ENCODE data around the gene GDI2. TPM values are rescaled to one million over a fixed set of nuclear protein-coding genes. Genes with fewer than 3 reads are reported as not detected.
"Not testable (repeated sequence)": the region's sequence is repeated elsewhere in the genome, so short reads cannot be mapped to it uniquely, and the experiment has no call there.

Gene GDI2
- total RNA-seq, 1 donor from 2014 or later: 289 TPM

GRCh38 chr10:5843686-5844344 is 30.6 kb upstream of the GDI2 start:
- POLR2A ChIA-PET: interaction anchor here (0.6 to 8.9 kb wide), 16 partner anchors 9 to 397 kb away, joined by 3 to 373 read pairs (median 6); partner anchors contain the start of genes ANKRD16, FBH1 and GDI2
- H3K4me3 Mint-ChIP-seq: peak overlapping the region; percentile 75
- peak overlapping the region; percentile 98 for H3K27ac Mint-ChIP-seq
- TF ChIP-seq CTCF (IDR thresholded peaks at IDR 0.05): no peak
- H3K4me1 Mint-ChIP-seq: peaks cover 87% of the 10 kb centered on the region
- peak; percentile 3 for ATAC-seq (ENCODE audit: low read depth)
- H3K27me3 Mint-ChIP-seq: no peaks in the 10 kb centered on the region
- intact Hi-C loops (cut with micrococcal nuclease): loop anchor here (1.0 kb wide), 2 partner anchors 8 to 29 kb away; no protein-coding TSS in a partner anchor
- H3K9me3 Mint-ChIP-seq: no peaks in the 10 kb centered on the region
- DNase-seq: no peak
- CTCF ChIA-PET: interaction anchor here (0.9 to 2.7 kb wide), 6 partner anchors 9 to 207 kb away, joined by 4 to 11 read pairs (median 5); no protein-coding TSS in a partner anchor
- no peaks in the 10 kb centered on the region for H3K36me3 Mint-ChIP-seq (ENCODE audit: low read depth)

- DNase-seq (no peak), ATAC-seq (ENCODE audit: low read depth) (no peak)
- Mint-ChIP-seq H3K36me3 (ENCODE audit: low read depth) (no peaks in the 10 kb centered on the region), H3K4me1 (peaks cover 89% of the 10 kb centered on the region), H3K27ac (peak overlapping the region; percentile 98), H3K27me3 (no peaks in the 10 kb centered on the region), H3K9me3 (no peaks in the 10 kb centered on the region), H3K4me3 (no peak overlapping the region)
- ChIA-PET CTCF (interaction anchor here (0.8 to 2.2 kb wide), 3 partner anchors 10 to 218 kb away, joined by 3 to 10 read pairs (median 6); no protein-coding TSS in a partner anchor), POLR2A (interaction anchor here (0.6 to 8.9 kb wide), 8 partner anchors 11 to 135 kb away, joined by 3 to 373 read pairs (median 23); partner anchors contain the start of genes ANKRD16, FBH1 and GDI2)
- intact Hi-C loops (cut with micrococcal nuclease): loop anchor here (2.0 kb wide), 1 partner anchor 209 kb away; no protein-coding TSS in a partner anchor
- no peak for TF ChIP-seq CTCF (IDR thresholded peaks at IDR 0.05)
Measured at GRCh38 chr10:5841965-5842364, 28.7 kb upstream of the GDI2 start.

GRCh38 chr10:5840314-5841307 is 27.4 kb upstream of the GDI2 start:
- H3K27ac Mint-ChIP-seq: peak overlapping the region; percentile 98
- DNase-seq: peak; percentile 78

GRCh38 chr10:5836181-5836580 is 22.9 kb upstream of the GDI2 start:
- POLR2A ChIA-PET; DNase-seq; H3K36me3 Mint-ChIP-seq (ENCODE audit: low read depth); H3K9me3 Mint-ChIP-seq; ATAC-seq (ENCODE audit: low read depth); intact Hi-C loops (cut with micrococcal nuclease); H3K4me3 Mint-ChIP-seq; CTCF ChIA-PET; H3K27me3 Mint-ChIP-seq: not testable (repeated sequence)
- Mint-ChIP-seq H3K4me1 (peaks cover 41% of the 10 kb centered on the region), H3K27ac (peak overlapping the region; percentile 24)

More at GRCh38 chr10:5840314-5841307, 27.4 kb upstream of the GDI2 start:
- Mint-ChIP-seq H3K36me3 (ENCODE audit: low read depth) (no peaks in the 10 kb centered on the region), H3K9me3 (no peaks in the 10 kb centered on the region), H3K27me3 (no peaks in the 10 kb centered on the region), H3K4me1 (peaks cover 79% of the 10 kb centered on the region), H3K4me3 (peak overlapping the region; percentile 84)
- peak; percentile 83 for ATAC-seq (ENCODE audit: low read depth)
- POLR2A ChIA-PET: interaction anchor here (0.6 to 8.9 kb wide), 22 partner anchors 8 to 507 kb away, joined by 3 to 373 read pairs (median 4); partner anchors contain the start of genes ANKRD16, FBH1, GDI2 and TASOR2
- TF ChIP-seq CTCF (IDR thresholded peaks at IDR 0.05): no peak
- intact Hi-C loops (cut with micrococcal nuclease): loop anchor here (1.0 to 2.0 kb wide), 6 partner anchors 10 to 210 kb away; partner anchors contain the start of gene ANKRD16
- CTCF ChIA-PET: interaction anchor here (0.8 to 2.3 kb wide), 5 partner anchors 11 to 217 kb away, joined by 3 to 10 read pairs (median 7); partner anchors contain the start of gene GDI2

GRCh38 chr10:5835446-5836095 is 22.3 kb upstream of the GDI2 start:
- Mint-ChIP-seq H3K36me3 (ENCODE audit: low read depth) (no peaks in the 10 kb centered on the region), H3K4me3 (no peak overlapping the region), H3K27me3 (no peaks in the 10 kb centered on the region), H3K4me1 (peaks cover 41% of the 10 kb centered on the region), H3K9me3 (no peaks in the 10 kb centered on the region), H3K27ac (peak overlapping the region; percentile 24)
- ChIA-PET POLR2A (no interaction called here), CTCF (no interaction called here)
- ATAC-seq (ENCODE audit: low read depth): no peak
- DNase-seq: no peak
- TF ChIP-seq CTCF (IDR thresholded peaks at IDR 0.05): no peak
- intact Hi-C loops (cut with micrococcal nuclease): no loop called here
